Subcutaneous abdominal adipose tissue (tissue), 5 donors: ENCODE measurements around the gene UGT1A9.

Experiments used
- H3K27ac ChIP-seq: one replicate; pipeline ENCODE4 v1.7.0; 2013; ENCODE audit warnings: low read depth, mild to moderate bottlenecking, inconsistent platforms, low read length, moderate library complexity
- H3K27me3 ChIP-seq, 5 donors: one replicate each; pipeline ENCODE4 v1.7.0; 2013; ENCODE audit warnings: low read length in 5 of 5, inconsistent platforms in 1 of 5; ENCODE audit not compliant: control insufficient read depth in 5 of 5, insufficient read depth in 4 of 5
- H3K36me3 ChIP-seq, 5 donors: one replicate each; pipeline ENCODE4 v1.7.0; 2013; ENCODE audit warnings: low read length in 5 of 5; ENCODE audit not compliant: control insufficient read depth in 5 of 5, insufficient read depth in 5 of 5
- H3K4me1 ChIP-seq, 5 donors: one replicate each; pipeline ENCODE4 v1.7.0; 2013; ENCODE audit warnings: low read length in 5 of 5, mild to moderate bottlenecking in 3 of 5, moderate library complexity in 1 of 5; ENCODE audit not compliant: control insufficient read depth in 5 of 5, insufficient read depth in 5 of 5
- H3K4me3 ChIP-seq, 5 donors: one replicate each; pipeline ENCODE4 v1.7.0; 2013; ENCODE audit warnings: low read length in 5 of 5, low read depth in 1 of 5
- H3K9ac ChIP-seq, 5 donors: one replicate each; pipeline ENCODE4 v1.7.0; 2013; ENCODE audit warnings: low read length in 5 of 5, mild to moderate bottlenecking in 4 of 5, moderate library complexity in 3 of 5
- H3K9me3 ChIP-seq, 5 donors: one replicate each; pipeline ENCODE4 v1.7.0; 2013; ENCODE audit warnings: low read length in 5 of 5; ENCODE audit not compliant: control insufficient read depth in 5 of 5
- donor health status: healthy.
- donor health status: healthy.
- donor health status: healthy.
- donor health status: healthy.
- donor health status: healthy.

The UGT1A9 gene

DNA sequence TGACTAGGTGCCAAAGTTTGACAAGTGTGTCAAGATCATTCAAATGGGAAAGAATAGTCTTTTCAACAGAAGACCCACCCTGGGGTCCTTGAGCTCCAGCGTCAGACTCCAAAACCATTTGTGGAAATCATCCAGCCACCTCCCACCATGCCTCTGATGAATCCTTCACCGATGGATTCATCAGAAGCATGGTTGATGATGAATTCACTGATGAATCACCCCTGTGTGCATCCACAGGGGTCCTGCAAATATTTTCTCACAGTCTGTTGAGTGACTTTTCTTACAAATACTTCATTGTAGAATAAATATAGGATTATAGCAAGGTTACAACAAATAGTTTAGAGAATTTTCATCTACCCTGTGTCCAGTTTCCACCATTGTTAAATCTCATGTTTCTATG is 4.3 kb downstream of the UGT1A9 start:
- Histone ChIP-seq H3K9me3 (no peaks in the 10 kb centered on the region), H3K27ac (no peak overlapping the region), H3K36me3 (no peaks in the 10 kb centered on the region), H3K9ac (no peak overlapping the region), H3K4me1 (no peaks in the 10 kb centered on the region), H3K27me3 (no peaks in the 10 kb centered on the region), H3K4me3 (no peak overlapping the region)

DNA sequence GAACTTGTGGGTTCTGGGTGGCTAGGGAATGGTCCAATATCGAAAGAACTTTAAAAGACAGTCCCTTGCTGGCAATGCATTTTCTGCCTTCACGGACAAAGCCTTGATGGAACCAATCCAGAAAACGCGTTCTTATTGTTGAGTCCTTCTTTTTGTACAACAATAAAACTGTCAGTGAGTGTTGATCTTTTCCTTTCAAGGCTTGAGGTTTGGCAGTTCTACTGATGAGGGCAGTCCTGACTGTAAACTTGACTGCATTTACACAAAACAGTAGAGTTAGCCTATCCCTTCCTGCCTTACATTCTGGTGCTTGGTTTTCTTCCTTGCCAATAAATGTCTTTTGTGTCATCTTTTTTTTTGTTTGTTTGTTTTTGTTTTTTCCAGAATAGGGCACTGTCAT is 7.5 kb downstream of the UGT1A9 start:
- H3K27me3 ChIP-seq = no peaks in the 10 kb centered on the region
- no peaks in the 10 kb centered on the region for H3K4me1 ChIP-seq
- no peaks in the 10 kb centered on the region for H3K9me3 ChIP-seq
- no peak overlapping the region for H3K4me3 ChIP-seq
- H3K36me3 ChIP-seq = no peaks in the 10 kb centered on the region
- H3K27ac ChIP-seq = no peak overlapping the region
- no peak overlapping the region for H3K9ac ChIP-seq

DNA sequence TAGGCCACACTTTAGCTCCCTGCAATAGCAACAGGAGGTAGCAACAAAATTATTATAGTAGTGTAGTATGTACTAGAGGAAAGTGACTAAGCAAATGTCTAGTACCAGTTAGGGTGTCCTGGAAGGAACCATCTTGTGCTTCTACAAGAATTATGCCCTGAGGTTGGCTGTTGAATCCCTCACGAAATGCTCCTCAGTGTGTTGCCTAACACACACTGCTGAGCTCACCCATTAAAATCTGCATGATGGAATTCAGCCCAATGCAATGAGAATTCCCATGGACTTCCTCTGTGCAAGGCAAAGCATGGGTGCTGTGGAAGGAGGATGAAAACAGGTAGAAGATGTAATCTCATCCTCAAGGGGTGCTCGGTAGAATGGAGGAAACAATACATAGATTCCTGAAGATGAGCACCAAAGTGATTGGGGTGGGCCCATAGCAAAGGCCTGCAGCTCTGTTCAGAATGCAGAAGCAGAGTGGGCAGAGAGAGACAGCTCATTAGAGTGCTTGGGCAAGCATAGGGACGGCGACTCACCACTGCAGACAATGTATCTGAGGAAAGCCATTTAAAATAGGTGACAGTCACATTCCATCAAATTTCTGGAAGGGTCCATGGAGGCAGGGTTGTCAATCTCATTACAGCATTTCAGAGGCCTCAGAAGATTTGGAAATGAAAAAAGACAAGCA is 8.8 kb downstream of the UGT1A9 start:
- Histone ChIP-seq H3K9me3 (no peaks in the 10 kb centered on the region), H3K4me3 (no peak overlapping the region), H3K36me3 (no peaks in the 10 kb centered on the region), H3K9ac (no peak overlapping the region), H3K27ac (no peak overlapping the region), H3K27me3 (no peaks in the 10 kb centered on the region), H3K4me1 (no peaks in the 10 kb centered on the region)

DNA sequence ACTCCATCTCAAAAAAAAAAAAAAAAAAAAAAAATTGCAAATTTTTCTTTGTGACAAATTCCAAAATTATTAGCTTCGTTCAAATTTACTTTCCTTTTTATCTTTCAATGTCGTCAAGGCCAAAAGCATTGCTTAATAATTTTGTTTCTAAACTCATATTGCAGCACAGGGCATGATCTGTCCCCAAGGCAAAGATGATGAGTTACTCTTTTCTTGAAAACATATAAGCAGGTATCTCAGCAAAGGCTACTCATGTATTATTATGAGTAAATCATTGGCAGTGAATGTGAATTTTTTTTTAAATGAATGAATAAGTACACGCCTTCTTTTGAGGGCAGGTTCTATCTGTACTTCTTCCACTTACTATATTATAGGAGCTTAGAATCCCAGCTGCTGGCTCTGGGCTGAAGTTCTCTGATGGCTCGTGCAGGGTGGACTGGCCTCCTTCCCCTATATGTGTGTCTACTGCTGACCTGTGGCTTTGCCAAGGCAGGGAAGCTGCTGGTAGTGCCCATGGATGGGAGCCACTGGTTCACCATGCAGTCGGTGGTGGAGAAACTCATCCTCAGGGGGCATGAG is 9.9 kb downstream of the UGT1A9 start, which contains the start of gene UGT1A7:
Gene UGT1A7, plus strand, starts transcription at position 381 of the 579 bp plus-strand sequence. Its CDS starts 37 bp downstream, at position 418.
- Histone ChIP-seq H3K27me3 (no peaks in the 10 kb centered on the region), H3K4me3 (no peak within 1 kb of the TSS), H3K9ac (no peak within 1 kb of the TSS), H3K36me3 (no peaks in the 10 kb centered on the region), H3K27ac (no peak within 1 kb of the TSS), H3K4me1 (no peaks in the 10 kb centered on the region), H3K9me3 (no peaks in the 10 kb centered on the region)

DNA sequence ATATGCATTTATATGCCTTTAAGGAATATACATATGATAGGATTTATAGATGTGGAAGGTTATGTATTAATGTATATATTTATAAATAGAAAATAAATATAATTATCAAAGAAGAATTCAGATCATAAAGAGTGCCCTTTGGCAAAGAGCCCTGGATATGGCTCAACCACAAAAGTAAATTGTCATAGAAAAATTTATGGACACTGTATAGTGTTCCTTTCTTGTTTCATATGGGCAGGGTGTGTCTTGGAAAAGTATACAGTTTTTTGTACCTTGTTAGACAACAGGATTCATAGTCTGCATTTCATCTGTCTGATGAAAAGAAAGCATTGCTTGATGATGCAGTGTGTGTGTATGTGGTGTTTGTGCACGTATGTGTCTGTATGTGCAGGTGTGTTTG is 12.9 kb downstream of the UGT1A9 start:
- Histone ChIP-seq H3K4me1 (no peaks in the 10 kb centered on the region), H3K27me3 (no peaks in the 10 kb centered on the region), H3K9ac (no peak overlapping the region), H3K4me3 (no peak overlapping the region), H3K36me3 (no peaks in the 10 kb centered on the region), H3K27ac (no peak overlapping the region), H3K9me3 (no peaks in the 10 kb centered on the region)

DNA sequence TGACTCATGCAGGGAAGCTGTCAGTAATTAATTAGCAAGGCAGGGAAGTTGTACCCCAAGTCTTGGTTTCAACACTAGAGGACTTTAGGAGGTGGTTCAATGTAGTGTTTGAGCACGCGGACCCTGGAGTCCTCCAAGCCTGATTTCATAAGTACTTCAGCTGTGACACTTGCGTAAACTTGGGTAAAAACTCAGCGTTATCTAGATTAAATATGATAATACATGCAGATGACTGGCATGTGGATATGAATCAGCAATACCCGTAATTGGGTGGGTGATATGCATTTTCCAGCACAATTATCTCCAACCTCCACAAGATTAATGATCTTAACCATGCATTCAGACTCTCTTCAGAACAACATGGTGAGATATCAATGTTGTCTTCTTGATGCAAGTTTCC is 15.2 kb downstream of the UGT1A9 start:
- no peaks in the 10 kb centered on the region for H3K27me3 ChIP-seq
- no peaks in the 10 kb centered on the region for H3K9me3 ChIP-seq
- H3K36me3 ChIP-seq = no peaks in the 10 kb centered on the region
- H3K4me1 ChIP-seq = no peaks in the 10 kb centered on the region
- no peak overlapping the region for H3K9ac ChIP-seq
- no peak overlapping the region for H3K4me3 ChIP-seq
- no peak overlapping the region for H3K27ac ChIP-seq

DNA sequence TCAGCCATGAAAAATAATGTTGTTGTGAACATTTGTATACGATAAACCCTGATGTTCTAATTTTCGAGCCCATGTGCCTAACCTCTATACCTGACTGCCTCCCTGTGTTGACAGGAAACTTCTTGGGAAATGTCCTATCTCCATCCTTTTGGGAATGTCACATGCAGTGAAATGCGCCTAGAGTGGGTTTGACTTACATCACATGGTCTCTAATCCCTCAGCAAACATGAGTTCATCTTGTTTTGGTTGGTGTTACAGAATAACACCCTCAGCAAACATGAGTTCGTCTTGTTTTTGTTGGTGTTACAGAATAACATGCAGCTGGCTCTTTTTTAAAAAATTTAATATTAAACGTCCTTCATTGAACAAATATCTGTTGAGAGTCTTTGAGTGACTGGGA is 16.6 kb downstream of the UGT1A9 start:
- Histone ChIP-seq H3K9me3 (no peaks in the 10 kb centered on the region), H3K36me3 (no peaks in the 10 kb centered on the region), H3K4me3 (no peak overlapping the region), H3K27me3 (no peaks in the 10 kb centered on the region), H3K4me1 (no peaks in the 10 kb centered on the region), H3K9ac (no peak overlapping the region), H3K27ac (no peak overlapping the region)

DNA sequence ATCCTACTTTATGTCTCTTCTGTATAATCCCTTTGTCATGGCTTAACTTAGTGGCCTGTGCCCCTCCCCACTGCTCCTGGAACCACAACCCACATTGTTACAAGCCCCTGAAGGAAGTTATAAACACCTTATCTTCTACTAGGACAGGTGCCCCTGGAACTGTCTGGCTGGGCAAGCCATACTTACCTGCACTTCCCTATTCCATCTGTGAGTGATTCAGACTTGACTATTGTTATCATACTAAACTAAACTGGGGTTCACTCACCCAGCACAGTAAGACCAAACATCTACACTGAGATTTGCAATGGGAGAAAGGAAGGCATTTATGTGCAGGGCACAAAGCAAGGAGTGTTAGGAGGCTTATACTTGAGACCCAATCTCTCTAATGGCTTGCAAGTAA is 17.3 kb downstream of the UGT1A9 start:
- Histone ChIP-seq H3K4me3 (no peak overlapping the region), H3K27me3 (no peaks in the 10 kb centered on the region), H3K36me3 (no peaks in the 10 kb centered on the region), H3K27ac (no peak overlapping the region), H3K9ac (no peak overlapping the region), H3K9me3 (no peaks in the 10 kb centered on the region), H3K4me1 (no peaks in the 10 kb centered on the region)

DNA sequence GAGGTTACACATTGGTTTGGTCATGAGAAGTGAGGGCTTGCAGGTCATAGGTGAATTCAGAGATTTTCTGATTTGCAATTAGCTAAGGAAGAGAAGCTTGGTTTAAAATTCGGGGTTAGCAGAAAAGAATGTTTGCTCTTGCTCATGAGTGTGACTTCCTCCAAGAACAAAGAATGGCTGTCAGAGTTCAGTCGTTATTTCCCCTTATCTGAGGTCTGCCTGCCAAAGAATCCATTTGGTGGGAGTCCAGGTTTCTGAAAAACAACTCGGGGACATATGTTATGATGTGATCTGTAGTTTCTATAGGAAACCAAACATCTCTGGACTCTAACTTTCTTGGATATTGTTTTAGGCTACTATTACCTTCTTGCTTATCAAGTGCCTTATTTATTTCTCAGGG is 17.8 kb downstream of the UGT1A9 start:
- Histone ChIP-seq H3K9me3 (no peaks in the 10 kb centered on the region), H3K9ac (no peak overlapping the region), H3K4me3 (no peak overlapping the region), H3K27ac (no peak overlapping the region), H3K36me3 (no peaks in the 10 kb centered on the region), H3K4me1 (no peaks in the 10 kb centered on the region), H3K27me3 (no peaks in the 10 kb centered on the region)

DNA sequence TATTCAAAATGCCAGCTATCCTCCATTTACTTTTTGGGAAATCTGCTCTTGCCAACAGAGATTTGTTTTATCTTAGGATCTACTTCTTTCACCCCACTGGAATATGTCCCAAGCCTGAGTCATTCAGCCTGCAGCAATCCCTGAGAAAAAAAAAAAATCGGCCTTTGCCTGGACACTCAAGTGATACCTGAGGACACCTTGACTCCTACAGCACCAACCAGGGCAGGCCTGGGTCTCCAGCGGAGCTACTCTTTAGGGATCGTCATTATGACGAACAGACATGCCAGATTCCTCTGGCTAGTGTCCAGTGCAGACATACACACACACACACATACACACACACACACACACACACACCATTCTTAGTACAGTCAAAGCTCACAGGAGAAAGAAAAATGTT is 18.7 kb downstream of the UGT1A9 start:
- H3K9ac ChIP-seq = no peak overlapping the region
- H3K27me3 ChIP-seq = no peaks in the 10 kb centered on the region
- H3K36me3 ChIP-seq = no peaks in the 10 kb centered on the region
- no peaks in the 10 kb centered on the region for H3K9me3 ChIP-seq
- no peak overlapping the region for H3K4me3 ChIP-seq
- H3K27ac ChIP-seq = no peak overlapping the region
- H3K4me1 ChIP-seq = no peaks in the 10 kb centered on the region
